HepG2 (cell line): ENCODE data around the gene DOCK4. TPM values are rescaled to one million over a fixed set of nuclear protein-coding genes. Genes with fewer than 3 reads are reported as not detected.

Experiments used
- ATF1 ChIP-seq: IDR thresholded peaks from 2 replicates; pipeline ENCODE4 v1.6.1; 2016; ENCODE audit warnings: mild to moderate bottlenecking, control low read depth
- CBX2 ChIP-seq, 2 experiments: fragments of 200-600 bp in 1 of 2; sonication (generic); formaldehyde crosslinking in 1 of 2; IDR thresholded peaks; 2 replicates each; pipeline versions ENCODE4 v1.7.0 to v1.8.1; 2018 to 2022; ENCODE audit warnings: low read depth in 2 of 2, low read length in 1 of 2, mild to moderate bottlenecking in 1 of 2, missing genetic modification reagents in 1 of 2
- ESRRA ChIP-seq: sonication (generic); formaldehyde crosslinking; IDR thresholded peaks from 2 replicates; pipeline ENCODE4 v1.5.1; 2020; ENCODE audit warnings: mild to moderate bottlenecking, low read depth, missing genetic modification reagents
- GTF2F1 ChIP-seq: fragments of 150-350 bp; IDR thresholded peaks from 2 replicates; pipeline ENCODE4 v1.6.1; 2014; ENCODE audit warnings: low read length
- HDAC1 ChIP-seq: sonication (generic); formaldehyde crosslinking; IDR thresholded peaks from 2 replicates; pipeline ENCODE4 v1.5.1; 2020; ENCODE audit warnings: mild to moderate bottlenecking, missing genetic modification reagents
- IKZF4 ChIP-seq: sonication (generic); formaldehyde crosslinking; IDR thresholded peaks from 2 replicates; pipeline ENCODE4 v1.5.1; 2020; ENCODE audit warnings: borderline replicate concordance, mild to moderate bottlenecking, low read depth, missing genetic modification reagents; ENCODE audit errors: not compliant biosample characterization
- MAFG ChIP-seq: sonication (generic); formaldehyde crosslinking; IDR thresholded peaks from 2 replicates; pipeline ENCODE4 v1.5.1; 2020; ENCODE audit warnings: mild to moderate bottlenecking, missing genetic modification reagents
- NR2C2 ChIP-seq: sonication (generic); formaldehyde crosslinking; IDR thresholded peaks from 2 replicates; pipeline ENCODE4 v1.4.0; 2020; ENCODE audit warnings: missing genetic modification reagents, mild to moderate bottlenecking, moderate library complexity, borderline replicate concordance
- PCBP2 ChIP-seq: fragments of 200-400 bp; formaldehyde crosslinking; optimal IDR thresholded peaks from 2 replicates; pipeline ENCODE3; 2018; ENCODE audit warnings: low read length, low read depth; ENCODE audit not compliant: poor library complexity, severe bottlenecking
- RBAK ChIP-seq: sonication (generic); formaldehyde crosslinking; IDR thresholded peaks from 2 replicates; pipeline ENCODE4 v1.5.1; 2020; ENCODE audit warnings: mild to moderate bottlenecking, missing genetic modification reagents
- RXRB ChIP-seq: IDR thresholded peaks from 2 replicates; pipeline ENCODE4 v1.6.1; 2016; ENCODE audit warnings: borderline replicate concordance, missing genetic modification reagents, missing compliant biosample characterization
- SMYD3 ChIP-seq: sonication (generic); formaldehyde crosslinking; IDR thresholded peaks from 2 replicates; pipeline ENCODE4 v1.8.1; 2023; ENCODE audit warnings: mild to moderate bottlenecking, missing genetic modification reagents
- TBX2 ChIP-seq: sonication (generic); formaldehyde crosslinking; IDR thresholded peaks from 2 replicates; pipeline ENCODE4 v1.5.0; 2020; ENCODE audit warnings: missing genetic modification reagents, mild to moderate bottlenecking, borderline replicate concordance
- ZBTB42 ChIP-seq: sonication (generic); formaldehyde crosslinking; IDR thresholded peaks from 2 replicates; pipeline ENCODE4 v1.5.0; 2020; ENCODE audit warnings: mild to moderate bottlenecking, missing genetic modification reagents
- ZEB1 ChIP-seq: IDR thresholded peaks from 2 replicates; pipeline ENCODE4 v1.6.1; 2012; ENCODE audit warnings: mild to moderate bottlenecking, low read depth, inconsistent platforms; ENCODE audit not compliant: insufficient replicate concordance
- ZNF570 ChIP-seq: sonication (generic); formaldehyde crosslinking; IDR thresholded peaks from 2 replicates; pipeline ENCODE4 v1.4.0; 2020; ENCODE audit warnings: mild to moderate bottlenecking, missing genetic modification reagents, borderline replicate concordance
- ZSCAN12 ChIP-seq: sonication (generic); formaldehyde crosslinking; IDR thresholded peaks from 2 replicates; pipeline ENCODE4 v1.9.0; 2021; ENCODE audit warnings: mild to moderate bottlenecking, missing genetic modification reagents
- polyA plus RNA-seq, 8 experiments: library from polyadenylated mRNA; depleted of rRNA in 3 of 8; stranded (reverse) in 7 of 8; unstranded in 1 of 8; fragments of >200 nt; fragmentation: Illumina TruSeq in 4 of 8; extraction: Trizol in 4 of 8; gene quantifications; 2 replicates each; pipeline versions ENCODE4 v1.2.1 to v1.2.3, GENCODE V29; 2011 to 2016; ENCODE audit warnings: low read depth in 4 of 8, missing spikeins in 1 of 8, mixed read lengths in 1 of 8; ENCODE audit not compliant: insufficient read depth in 1 of 8
- total RNA-seq, 5 experiments: library from RNA; depleted of rRNA; stranded (reverse); fragments of >200 nt; fragmentation: Illumina TruSeq; extraction: Trizol; gene quantifications; 2 replicates each; pipeline ENCODE4 v1.2.3, GENCODE V29; 2016; ENCODE audit warnings: low read depth in 1 of 5
- TF ChIP-seq, protein P1 (sequence below), 2 experiments: fragments of 450-650 bp in 1 of 2; sonication (generic) in 1 of 2; formaldehyde crosslinking in 1 of 2; IDR thresholded peaks; 2 replicates each; pipeline versions ENCODE4 v1.6.1 to v1.8.0; 2016 to 2022; ENCODE audit warnings: antibody characterized with exemption in 1 of 2, mild to moderate bottlenecking in 1 of 2, missing genetic modification reagents in 1 of 2
- TF ChIP-seq, protein P2 (sequence below): sonication (generic); formaldehyde crosslinking; IDR thresholded peaks from 2 replicates; pipeline ENCODE4 v1.8.0; 2022; ENCODE audit warnings: mild to moderate bottlenecking, missing genetic modification reagents, moderate library complexity

The DOCK4 gene
- total and polyA plus RNA-seq, 2 of the 13 experiments (the other 11 are each of a cell fraction or from before 2014, with no cell fraction given) = 13.5 to 17.4 TPM

DNA sequence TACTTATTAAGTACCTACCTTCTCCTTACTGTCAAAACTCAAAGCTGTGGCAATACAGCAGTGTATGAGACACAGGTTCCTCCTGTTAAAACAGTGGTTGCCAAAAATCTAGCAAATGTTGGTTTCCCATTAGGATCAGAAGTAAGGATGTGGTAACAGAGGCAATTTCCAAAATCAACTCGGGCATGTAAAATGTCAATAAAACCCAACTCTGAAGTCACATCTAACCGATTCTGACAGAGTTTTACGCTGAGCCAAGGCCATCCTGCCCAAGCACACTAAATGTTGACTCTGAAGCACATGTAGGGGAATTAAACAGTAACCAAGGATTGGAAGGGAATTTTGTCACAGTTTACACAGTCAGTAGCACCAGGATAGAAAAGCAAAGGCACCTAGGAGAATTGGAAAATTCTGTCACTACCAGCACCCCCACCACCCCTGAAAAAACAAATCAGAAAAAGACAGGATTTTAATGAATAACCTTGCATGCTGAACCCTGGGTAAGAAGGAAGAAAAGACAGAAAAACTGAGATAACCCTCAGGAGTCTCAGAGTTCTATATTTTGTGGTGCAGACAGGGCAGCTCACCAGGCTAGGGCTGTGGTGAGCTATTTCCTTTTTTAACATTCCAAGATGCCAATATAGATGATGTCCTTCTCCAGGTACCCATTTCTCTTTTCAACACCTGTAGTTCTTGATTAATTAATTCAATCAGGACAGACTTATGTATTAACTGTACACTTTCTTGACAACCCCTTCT is 119.5 kb downstream of the DOCK4 start (continued):
- TF ChIP-seq, protein P1, sequence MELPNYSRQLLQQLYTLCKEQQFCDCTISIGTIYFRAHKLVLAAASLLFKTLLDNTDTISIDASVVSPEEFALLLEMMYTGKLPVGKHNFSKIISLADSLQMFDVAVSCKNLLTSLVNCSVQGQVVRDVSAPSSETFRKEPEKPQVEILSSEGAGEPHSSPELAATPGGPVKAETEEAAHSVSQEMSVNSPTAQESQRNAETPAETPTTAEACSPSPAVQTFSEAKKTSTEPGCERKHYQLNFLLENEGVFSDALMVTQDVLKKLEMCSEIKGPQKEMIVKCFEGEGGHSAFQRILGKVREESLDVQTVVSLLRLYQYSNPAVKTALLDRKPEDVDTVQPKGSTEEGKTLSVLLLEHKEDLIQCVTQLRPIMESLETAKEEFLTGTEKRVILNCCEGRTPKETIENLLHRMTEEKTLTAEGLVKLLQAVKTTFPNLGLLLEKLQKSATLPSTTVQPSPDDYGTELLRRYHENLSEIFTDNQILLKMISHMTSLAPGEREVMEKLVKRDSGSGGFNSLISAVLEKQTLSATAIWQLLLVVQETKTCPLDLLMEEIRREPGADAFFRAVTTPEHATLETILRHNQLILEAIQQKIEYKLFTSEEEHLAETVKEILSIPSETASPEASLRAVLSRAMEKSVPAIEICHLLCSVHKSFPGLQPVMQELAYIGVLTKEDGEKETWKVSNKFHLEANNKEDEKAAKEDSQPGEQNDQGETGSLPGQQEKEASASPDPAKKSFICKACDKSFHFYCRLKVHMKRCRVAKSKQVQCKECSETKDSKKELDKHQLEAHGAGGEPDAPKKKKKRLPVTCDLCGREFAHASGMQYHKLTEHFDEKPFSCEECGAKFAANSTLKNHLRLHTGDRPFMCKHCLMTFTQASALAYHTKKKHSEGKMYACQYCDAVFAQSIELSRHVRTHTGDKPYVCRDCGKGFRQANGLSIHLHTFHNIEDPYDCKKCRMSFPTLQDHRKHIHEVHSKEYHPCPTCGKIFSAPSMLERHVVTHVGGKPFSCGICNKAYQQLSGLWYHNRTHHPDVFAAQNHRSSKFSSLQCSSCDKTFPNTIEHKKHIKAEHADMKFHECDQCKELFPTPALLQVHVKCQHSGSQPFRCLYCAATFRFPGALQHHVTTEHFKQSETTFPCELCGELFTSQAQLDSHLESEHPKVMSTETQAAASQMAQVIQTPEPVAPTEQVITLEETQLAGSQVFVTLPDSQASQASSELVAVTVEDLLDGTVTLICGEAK (IDR thresholded peaks at IDR 0.05) = no peak
- TF ChIP-seq, protein P1 (CRISPR knock-in tag; IDR thresholded peaks at IDR 0.05) = no peak; the same call in 1 of the 2 replicates
- TF ChIP-seq CBX2 (IDR thresholded peaks at IDR 0.05; ENCODE audit: low read depth, low read length) (no peak), CBX2 (CRISPR knock-in tag; IDR thresholded peaks at IDR 0.05; ENCODE audit: low read depth) (no peak), ZEB1 (no peak), TBX2 (peak; percentile 79), NR2C2 (CRISPR knock-in tag) (no peak), GTF2F1 (no peak), PCBP2 (no peak), HDAC1 (CRISPR knock-in tag) (peak; percentile 50; the same call in 1 of the 2 replicates), RXRB (CRISPR knock-in tag) (peak; percentile 61), SMYD3 (CRISPR knock-in tag) (no peak), RBAK (peak; percentile 83; the same call in 1 of the 2 replicates), ATF1 (CRISPR knock-in tag) (0 out of 2 replicates have a peak, but pooled peaks have one; percentile 23), IKZF4 (CRISPR knock-in tag) (no peak), ZSCAN12 (CRISPR knock-in tag) (no peak), ESRRA (0 out of 2 replicates have a peak, but pooled peaks have one; percentile 32), MAFG (no peak), ZBTB42 (no peak), ZNF570 (CRISPR knock-in tag) (no peak)
- TF ChIP-seq, protein P2, sequence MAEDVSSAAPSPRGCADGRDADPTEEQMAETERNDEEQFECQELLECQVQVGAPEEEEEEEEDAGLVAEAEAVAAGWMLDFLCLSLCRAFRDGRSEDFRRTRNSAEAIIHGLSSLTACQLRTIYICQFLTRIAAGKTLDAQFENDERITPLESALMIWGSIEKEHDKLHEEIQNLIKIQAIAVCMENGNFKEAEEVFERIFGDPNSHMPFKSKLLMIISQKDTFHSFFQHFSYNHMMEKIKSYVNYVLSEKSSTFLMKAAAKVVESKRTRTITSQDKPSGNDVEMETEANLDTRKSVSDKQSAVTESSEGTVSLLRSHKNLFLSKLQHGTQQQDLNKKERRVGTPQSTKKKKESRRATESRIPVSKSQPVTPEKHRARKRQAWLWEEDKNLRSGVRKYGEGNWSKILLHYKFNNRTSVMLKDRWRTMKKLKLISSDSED (CRISPR knock-in tag) = no peak
